Chondrocyte (in vitro differentiated cells): Measurements from ENCODE around the gene KCTD17. TPM values are rescaled to one million over a fixed set of nuclear protein-coding genes. Genes with fewer than 3 reads are reported as not detected.

Experiments used
- DNase-seq: peaks from one replicate; pipeline ENCODE4 v3.0.0; 2021; ENCODE audit warnings: mixed read lengths, low spot score
- H3K27ac Mint-ChIP-seq: one replicate; pipeline ENCODE4 v1.8.0; 2021; ENCODE audit warnings: mild to moderate bottlenecking, moderate library complexity, mixed read lengths; ENCODE audit not compliant: unreplicated experiment
- H3K27me3 Mint-ChIP-seq: 2 replicates; pipeline ENCODE4 v1.8.0; 2021; ENCODE audit warnings: low read depth, mixed read lengths
- H3K36me3 Mint-ChIP-seq: 2 replicates; pipeline ENCODE4 v1.8.0; 2021; ENCODE audit warnings: low read depth, mixed read lengths
- H3K4me1 Mint-ChIP-seq: 2 replicates; pipeline ENCODE4 v1.8.0; 2021; ENCODE audit warnings: low read depth, mild to moderate bottlenecking, mixed read lengths
- H3K4me3 Mint-ChIP-seq: one replicate; pipeline ENCODE4 v1.8.0; 2021; ENCODE audit warnings: mild to moderate bottlenecking, moderate library complexity, mixed read lengths; ENCODE audit not compliant: unreplicated experiment
- H3K9me3 Mint-ChIP-seq: 2 replicates; pipeline ENCODE4 v1.8.0; 2021; ENCODE audit warnings: low read depth, mixed read lengths
- CTCF ChIP-seq: fragments of 200-600 bp; sonication (generic); IDR thresholded peaks from 2 replicates; pipeline ENCODE4 v1.5.0; 2021; ENCODE audit warnings: antibody characterized with exemption, mild to moderate bottlenecking, moderate library complexity
- total RNA-seq: library from RNA; stranded (reverse); gene quantifications from 3 replicates; pipeline ENCODE4 v1.2.1, GENCODE V29; 2021

The KCTD17 gene
- total RNA-seq, 1 donor from 2014 or later, result 33.0 TPM

GRCh38 chr22:37017356-37017755 lies 34.2 kb upstream of the KCTD17 start:
- Mint-ChIP-seq H3K27ac (no peak overlapping the region), H3K36me3 (peaks cover 2% of the 10 kb centered on the region), H3K9me3 (no peaks in the 10 kb centered on the region), H3K4me3 (peak overlapping the region; percentile 19), H3K4me1 (peaks cover 24% of the 10 kb centered on the region), H3K27me3 (no peaks in the 10 kb centered on the region)
- TF ChIP-seq CTCF, result no peak
- DNase-seq, result no peak

- TF ChIP-seq CTCF, result no peak
- Mint-ChIP-seq H3K27me3 (no peaks in the 10 kb centered on the region), H3K36me3 (peaks cover 2% of the 10 kb centered on the region), H3K4me3 (peak overlapping the region; percentile 82), H3K27ac (peak overlapping the region; percentile 83), H3K9me3 (no peaks in the 10 kb centered on the region), H3K4me1 (peaks cover 24% of the 10 kb centered on the region)
- DNase-seq, result no peak
These were observed 33.3 kb upstream of the KCTD17 start for GRCh38 chr22:37018086-37018814.

- Mint-ChIP-seq H3K27me3 (no peaks in the 10 kb centered on the region), H3K4me3 (peak overlapping the region; percentile 82), H3K4me1 (peaks cover 24% of the 10 kb centered on the region), H3K36me3 (peaks cover 2% of the 10 kb centered on the region), H3K9me3 (no peaks in the 10 kb centered on the region), H3K27ac (peak overlapping the region; percentile 83)
- no peak for DNase-seq
- TF ChIP-seq CTCF, result peak; percentile 7
These were observed 32.7 kb upstream of the KCTD17 start for GRCh38 chr22:37018815-37019308.

- no peak for DNase-seq
These were observed 32.0 kb upstream of the KCTD17 start, which contains the start of the genes MPST and TST for GRCh38 chr22:37019309-37020191. Gene MPST (plus strand): TSS chr22:37019742. CDS start chr22:37019837, 95 bp downstream. Gene TST (minus strand): TSS chr22:37019447. CDS start chr22:37018732, 715 bp downstream.

More at GRCh38 chr22:37019309-37020191, 32.0 kb upstream of the KCTD17 start, which contains the start of the genes MPST and TST:
- Mint-ChIP-seq H3K36me3 (peaks cover 2% of the 10 kb centered on the region), H3K4me3 (peak within 1 kb of the TSS; percentile 94), H3K27ac (peak within 1 kb of the TSS; percentile 89), H3K9me3 (no peaks in the 10 kb centered on the region), H3K4me1 (peaks cover 24% of the 10 kb centered on the region), H3K27me3 (no peaks in the 10 kb centered on the region)
- peak; percentile 26 for TF ChIP-seq CTCF
